GM19395 (cell line): ENCODE data around the gene MYL6B.
A peak's percentile ranks its signal among the peaks of the same experiment; 100 is the strongest.
"Not testable (repeated sequence)": the region's sequence is repeated elsewhere in the genome, so short reads cannot be mapped to it uniquely, and the experiment has no call there.

Source experiments
- ATAC-seq: cut with Tn5 transposase; IDR thresholded peaks from one replicate; pipeline ENCODE4 v1.9.1; 2021; ENCODE audit warnings: mild to moderate bottlenecking, moderate library complexity; ENCODE audit not compliant: unreplicated experiment

Gene MYL6B

GRCh38 chr12:56163533-56164344, 11.4 kb downstream of the MYL6B start:
- ATAC-seq, result no peak

- ATAC-seq, result no peak
Observed at GRCh38 chr12:56164345-56164729, 11.9 kb downstream of the MYL6B start.

DNA sequence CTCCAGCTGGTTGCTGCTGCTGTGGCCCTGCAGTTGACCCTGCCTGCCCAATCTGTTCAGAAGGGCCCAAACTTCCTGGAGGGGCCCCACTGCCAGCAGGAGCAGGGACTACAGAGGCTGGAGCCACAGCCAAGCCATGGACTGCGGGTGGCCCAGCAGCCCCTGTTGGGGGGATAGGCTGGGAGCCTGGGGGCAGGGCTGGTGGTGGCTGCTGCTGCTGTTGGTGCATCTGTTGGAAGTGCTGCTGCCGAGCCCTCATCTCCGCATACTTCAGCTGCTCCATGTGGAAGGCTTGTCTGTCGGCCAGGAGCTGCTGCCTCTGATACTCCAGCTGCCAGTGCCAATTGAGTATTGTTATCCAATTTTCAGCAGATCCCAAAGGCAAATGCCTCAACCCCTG, 13.0 kb downstream of the MYL6B start:
- no peak for ATAC-seq

DNA sequence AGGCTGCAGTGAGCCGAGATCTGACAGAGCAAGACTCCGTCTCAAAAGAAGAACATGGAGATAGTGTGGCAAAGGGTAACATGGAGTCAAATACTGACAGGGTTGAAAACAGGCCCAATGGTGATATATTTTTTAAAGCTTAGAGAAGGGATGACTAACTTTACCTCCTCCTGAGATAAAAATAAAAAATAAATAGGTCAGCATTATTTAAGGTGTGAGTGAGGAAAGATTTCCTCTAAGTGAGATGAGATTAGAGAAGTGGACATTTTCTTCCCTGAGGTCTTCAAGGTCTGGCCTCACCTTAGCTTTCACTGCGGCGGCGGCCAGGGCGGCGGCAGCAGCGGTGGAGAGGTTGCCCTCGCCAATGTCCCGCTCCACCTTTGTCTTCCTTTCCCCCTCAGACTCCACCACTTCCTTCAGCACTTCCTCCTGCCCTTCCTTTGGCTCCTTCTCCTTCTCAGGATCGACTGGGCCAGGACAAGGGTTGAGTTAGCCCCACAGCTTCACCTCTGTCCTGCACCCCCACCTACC, 16.9 kb downstream of the MYL6B start:
- no peak for ATAC-seq

- ATAC-seq, result no peak
Observed at GRCh38 chr12:56172839-56173238, 20.5 kb downstream of the MYL6B start.

DNA sequence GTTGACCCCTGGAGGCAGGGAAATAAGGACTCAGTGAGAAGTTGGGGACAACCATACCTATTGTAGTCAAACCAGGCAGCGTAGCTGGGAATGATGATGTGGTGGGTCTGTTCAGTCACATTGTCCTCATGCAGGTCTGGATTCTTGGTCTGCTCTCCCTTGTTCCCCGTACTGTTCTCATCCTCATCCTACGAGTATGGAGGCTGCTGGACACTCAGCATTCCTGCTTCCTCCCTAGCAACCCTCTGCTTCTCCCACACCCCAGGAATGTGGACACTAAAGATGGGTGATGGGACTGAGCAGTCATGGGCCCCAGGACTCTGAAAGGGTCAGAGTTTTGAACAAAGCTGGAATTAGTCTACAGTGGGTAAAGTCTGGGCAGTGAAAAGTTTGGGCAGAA, 26.0 kb downstream of the MYL6B start:
- ATAC-seq, result no peak

DNA sequence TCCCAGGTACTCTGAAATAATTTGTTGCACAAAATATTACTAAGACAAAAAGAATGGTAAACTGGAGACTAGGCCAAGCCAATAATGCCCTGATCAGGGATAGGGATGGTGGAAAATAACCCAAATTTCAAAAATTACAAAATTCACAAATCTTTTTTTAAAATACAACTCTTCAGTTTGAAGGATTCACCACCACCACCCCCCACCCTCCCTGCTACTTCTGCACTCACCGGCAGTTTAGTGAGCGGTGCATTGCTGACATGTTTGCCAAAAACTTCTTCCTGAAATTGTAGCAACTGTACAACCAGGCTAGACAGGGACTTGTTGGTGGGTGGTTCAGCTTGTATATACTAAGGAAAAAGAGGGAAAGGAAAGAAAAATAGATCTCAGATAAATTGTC, 34.6 kb downstream of the MYL6B start:
- ATAC-seq, result no peak

- no peak for ATAC-seq
Observed at GRCh38 chr12:56188131-56188777, 35.9 kb downstream of the MYL6B start.

DNA sequence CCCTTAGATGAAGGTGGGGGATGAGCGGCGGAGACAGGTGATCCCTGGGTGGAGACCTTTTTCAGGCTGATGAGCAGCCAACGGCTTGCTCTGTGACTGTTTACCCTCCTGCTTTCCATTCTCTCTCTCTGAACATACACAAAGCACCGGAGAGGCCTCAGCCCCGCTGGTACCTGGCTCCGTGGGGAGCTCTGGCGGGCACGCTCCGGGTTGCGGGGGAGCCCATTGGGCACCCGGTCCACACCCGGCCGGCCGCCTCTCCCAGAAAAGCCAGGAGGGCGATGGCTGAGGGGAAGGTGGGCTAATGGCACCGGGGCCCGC, 36.4 kb downstream of the MYL6B start:
- no peak for ATAC-seq

GRCh38 chr12:56189099-56189917, 36.9 kb downstream of the MYL6B start, which contains the start of gene SMARCC2:
TSS of gene SMARCC2 (minus strand) at chr12:56189483. CDS start at chr12:56189461, 22 bp downstream.
- peak; percentile 62 for ATAC-seq

DNA sequence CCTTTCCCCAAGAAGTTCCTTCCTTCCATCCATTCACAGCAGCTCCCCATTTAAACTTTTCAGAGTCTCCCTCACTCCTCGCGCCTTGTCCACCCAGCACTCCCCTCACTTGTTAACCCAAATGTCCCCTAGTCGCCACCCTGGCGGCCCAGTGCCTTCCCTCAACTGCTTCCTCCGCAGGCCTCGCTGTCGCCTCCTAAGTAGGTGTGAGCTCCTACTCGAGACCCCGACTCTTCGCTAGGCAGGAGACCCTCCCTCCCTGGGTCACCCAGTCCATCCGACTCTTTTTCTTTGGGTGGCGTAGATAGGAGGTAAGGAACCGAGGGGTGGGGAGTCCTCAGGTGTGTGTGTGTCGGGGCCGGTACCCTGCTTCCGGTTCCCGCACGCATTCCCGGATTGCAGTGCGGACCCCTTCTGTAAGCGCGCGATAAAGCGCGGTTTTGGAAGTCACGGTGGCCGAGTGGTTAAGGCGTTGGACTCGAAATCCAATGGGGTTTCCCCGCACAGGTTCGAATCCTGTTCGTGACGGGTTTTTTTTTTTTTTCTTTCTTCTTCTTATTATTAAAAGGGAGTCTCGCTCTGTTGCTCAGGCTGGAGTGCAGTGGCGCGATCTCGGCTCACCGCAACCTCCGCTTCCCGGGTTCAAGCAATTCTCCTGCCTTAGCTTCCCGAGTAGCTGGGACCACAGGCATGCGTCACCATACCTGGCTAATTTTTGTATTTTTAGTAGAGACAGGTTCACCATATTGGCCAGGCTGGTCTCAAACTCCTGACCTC, 37.7 kb downstream of the MYL6B start:
- ATAC-seq, result peak; percentile 44

GRCh38 chr12:56190695-56191155, 38.3 kb downstream of the MYL6B start:
- ATAC-seq, result no peak

DNA sequence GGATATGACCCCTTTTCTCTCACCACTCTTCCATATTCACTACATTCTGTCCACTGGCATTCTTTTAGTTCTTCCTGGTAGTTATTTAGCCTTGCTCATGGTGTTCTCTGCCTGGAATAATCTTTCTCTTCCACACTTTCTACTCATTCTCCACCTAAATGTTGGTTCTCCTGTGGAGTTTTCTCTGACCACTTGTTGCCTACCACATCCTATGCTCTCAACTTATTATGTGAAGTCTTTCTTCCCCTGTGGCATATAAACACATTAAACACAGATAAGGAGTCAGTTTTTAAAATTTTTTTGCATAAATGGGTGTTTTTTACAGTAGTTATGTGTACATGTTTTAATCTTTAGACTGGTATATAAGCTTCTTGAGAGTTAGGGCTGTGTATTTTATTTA, 40.2 kb downstream of the MYL6B start:
- ATAC-seq, result no peak

DNA sequence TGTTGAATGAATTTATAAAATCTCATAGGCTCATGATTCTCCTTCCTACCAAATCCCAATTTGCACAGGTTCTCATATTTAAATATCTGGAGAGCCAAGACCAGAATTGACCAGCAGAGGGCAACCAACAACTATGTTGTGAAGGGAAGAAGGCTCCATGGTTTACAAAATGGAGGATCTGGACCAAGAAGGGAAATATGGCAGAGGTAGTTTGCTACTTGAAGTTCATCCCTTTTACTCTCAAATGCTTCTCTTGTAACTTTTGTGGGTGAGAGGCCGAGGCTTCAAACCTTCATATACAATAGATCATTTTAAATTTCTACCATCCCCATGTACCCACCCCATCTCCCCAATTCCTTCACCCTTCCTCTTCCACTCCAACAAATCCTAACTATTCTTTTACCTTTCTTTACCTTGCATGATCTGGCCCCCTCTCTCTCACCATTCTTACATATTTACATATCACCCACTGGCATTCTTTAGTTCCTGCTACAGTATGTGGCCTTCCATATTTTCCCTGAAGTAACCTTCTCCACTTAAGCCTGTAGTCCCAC, 40.7 kb downstream of the MYL6B start:
- no peak for ATAC-seq

GRCh38 chr12:56196818-56197550, 44.6 kb downstream of the MYL6B start:
- ATAC-seq, result not testable (repeated sequence)

DNA sequence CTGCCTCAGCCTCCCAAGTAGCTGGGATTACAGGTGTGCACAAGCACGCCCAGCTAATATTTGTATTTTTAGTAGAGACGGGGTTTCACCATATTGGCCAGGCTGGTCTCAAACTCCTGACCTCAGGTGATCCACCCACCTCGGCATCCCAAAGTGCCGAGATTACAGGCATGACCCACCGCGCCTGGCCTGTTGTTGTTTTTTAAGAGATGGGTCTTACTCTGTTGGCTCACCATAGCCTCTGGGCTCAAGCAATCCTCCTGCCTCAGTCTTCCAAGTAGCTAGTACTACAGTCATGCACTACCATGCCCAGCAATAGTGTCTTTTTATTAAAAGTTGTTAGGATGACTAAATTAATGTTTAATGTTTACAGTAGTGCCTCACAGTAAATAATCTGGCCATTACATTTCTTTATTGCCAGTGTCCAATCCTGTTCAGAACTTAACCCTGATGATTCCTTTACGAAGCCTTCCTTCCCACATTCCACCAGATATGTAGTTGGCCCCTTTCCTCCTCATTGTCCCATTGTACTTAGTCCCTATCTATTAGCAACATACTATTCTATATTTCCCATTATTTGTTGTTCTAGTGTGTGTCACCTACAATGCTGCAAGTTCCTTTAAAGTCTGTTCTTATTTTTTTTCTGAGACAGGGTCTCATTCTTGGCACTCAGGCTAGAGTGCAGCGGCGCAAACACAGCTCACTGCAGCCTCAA, 45.7 kb downstream of the MYL6B start:
- ATAC-seq, result no peak

DNA sequence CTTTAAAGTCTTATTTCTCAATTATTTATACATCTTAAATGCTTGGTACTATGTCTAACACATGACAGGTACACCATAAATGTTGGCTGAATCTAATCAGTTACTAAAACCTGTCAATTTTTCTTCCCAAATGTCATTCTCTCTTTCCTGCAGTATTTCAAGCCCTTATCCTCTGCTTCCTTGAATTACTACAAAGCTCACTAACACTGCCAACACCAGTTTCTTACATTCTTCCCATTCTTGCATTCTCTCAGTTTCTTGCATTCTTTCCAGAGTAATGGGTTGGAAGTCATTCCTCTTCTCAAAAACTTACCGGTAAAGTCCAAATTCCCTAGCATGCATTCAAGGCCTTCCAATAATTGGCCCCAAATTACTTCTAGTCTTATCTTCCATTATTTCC, 46.4 kb downstream of the MYL6B start:
- ATAC-seq, result no peak

GRCh38 chr12:56202366-56202765, 50.0 kb downstream of the MYL6B start:
- ATAC-seq, result no peak

GRCh38 chr12:56202838-56203237, 50.5 kb downstream of the MYL6B start:
- no peak for ATAC-seq
